DND-41 (cell line): ENCODE measurements around the gene HERC3.
A peak's percentile ranks its signal among the peaks of the same experiment; 100 is the strongest.

Experiments
- ATAC-seq: fragments of 200-7000 bp; cut with Tn5 transposase; 3 replicates; pipeline ENCODE4 v1.9.1; 2021; ENCODE audit warnings: low read depth; ENCODE audit not compliant: insufficient read depth
- DNase-seq: peaks from one replicate; pipeline ENCODE4 v3.0.0-alpha.2; 2020
- H2AFZ ChIP-seq: 2 replicates; pipeline ENCODE4 v1.6.0; 2012; ENCODE audit warnings: low read depth, low read length
- H3K27ac ChIP-seq: 2 replicates; pipeline ENCODE4 v1.5.1; 2012; ENCODE audit warnings: low read length, inconsistent platforms
- H3K27me3 ChIP-seq: fragments of 200-600 bp; sonication (generic); 2 replicates; pipeline ENCODE4 v1.6.0; 2012; ENCODE audit warnings: low read length, mild to moderate bottlenecking, inconsistent platforms; ENCODE audit not compliant: insufficient read depth, poor library complexity
- H3K36me3 ChIP-seq: 2 replicates; pipeline ENCODE4 v1.5.1; 2012; ENCODE audit warnings: low read length, inconsistent platforms; ENCODE audit not compliant: insufficient read depth
- H3K4me1 ChIP-seq: 2 replicates; pipeline ENCODE4 v1.5.1; 2012; ENCODE audit warnings: mild to moderate bottlenecking, low read length; ENCODE audit not compliant: insufficient read depth
- H3K4me2 ChIP-seq: 2 replicates; pipeline ENCODE4 v1.6.0; 2012; ENCODE audit warnings: mild to moderate bottlenecking, moderate library complexity, low read length, inconsistent platforms; ENCODE audit not compliant: insufficient read depth
- H3K4me3 ChIP-seq, 2 experiments: fragments of 200-600 bp in 1 of 2; shearing (Covaris generic) in 1 of 2; 2 replicates each; pipeline ENCODE4 v1.5.1; 2012 to 2016; ENCODE audit warnings: inconsistent platforms in 2 of 2, low read length in 2 of 2, mild to moderate bottlenecking in 2 of 2, low read depth in 1 of 2, moderate library complexity in 1 of 2
- H3K79me2 ChIP-seq: 2 replicates; pipeline ENCODE4 v1.6.0; 2012; ENCODE audit warnings: low read length, inconsistent platforms; ENCODE audit not compliant: insufficient read depth
- H3K9ac ChIP-seq: 2 replicates; pipeline ENCODE4 v1.6.0; 2012; ENCODE audit warnings: low read depth, mild to moderate bottlenecking, inconsistent platforms, low read length, moderate library complexity
- H3K9me3 ChIP-seq: 2 replicates; pipeline ENCODE4 v1.5.1; 2012; ENCODE audit warnings: low read length, moderate library complexity, mild to moderate bottlenecking, inconsistent platforms; ENCODE audit not compliant: insufficient read depth, severe bottlenecking
- H4K20me1 ChIP-seq: 2 replicates; pipeline ENCODE4 v1.6.0; 2012; ENCODE audit warnings: low read length; ENCODE audit not compliant: insufficient read depth
- CTCF ChIP-seq: IDR thresholded peaks from 2 replicates; pipeline ENCODE4 v1.5.1; 2012; ENCODE audit warnings: borderline replicate concordance, low read length, moderate library complexity, mild to moderate bottlenecking; ENCODE audit not compliant: poor library complexity, severe bottlenecking; ENCODE audit errors: extremely low read depth
- EZH2 ChIP-seq: IDR thresholded peaks from 3 replicates; pipeline ENCODE4 v1.6.1; 2012; ENCODE audit warnings: borderline replicate concordance, low read depth, mild to moderate bottlenecking, moderate library complexity, low read length, inconsistent platforms; ENCODE audit not compliant: severe bottlenecking

Gene HERC3

GRCh38 chr4:88672987-88673386, 80.7 kb downstream of the HERC3 start:
- no peak overlapping the region for H3K4me3 ChIP-seq
- peak; percentile 70 for ATAC-seq
- no peaks in the 10 kb centered on the region for H3K4me1 ChIP-seq
- H3K4me2 ChIP-seq = no peak overlapping the region
- H3K27ac ChIP-seq = no peak overlapping the region
- H3K79me2 ChIP-seq = no peaks in the 10 kb centered on the region
- H3K36me3 ChIP-seq = peaks cover 39% of the 10 kb centered on the region
- H3K27me3 ChIP-seq = no peaks in the 10 kb centered on the region
- TF ChIP-seq EZH2 (no peak), CTCF (peak; percentile 69)
- H4K20me1 ChIP-seq = no peaks in the 10 kb centered on the region
- H3K9me3 ChIP-seq = no peaks in the 10 kb centered on the region
- DNase-seq = peak; percentile 23
- H3K9ac ChIP-seq = no peak overlapping the region
- no peak overlapping the region for H2AFZ ChIP-seq

- no peak for DNase-seq
- no peaks in the 10 kb centered on the region for H3K79me2 ChIP-seq
- H4K20me1 ChIP-seq = no peaks in the 10 kb centered on the region
- TF ChIP-seq CTCF = no peak
- no peak for TF ChIP-seq EZH2
- no peaks in the 10 kb centered on the region for H3K9me3 ChIP-seq
- no peak overlapping the region for H3K27ac ChIP-seq
- H3K27me3 ChIP-seq = no peaks in the 10 kb centered on the region
- no peak overlapping the region for H2AFZ ChIP-seq
- H3K4me1 ChIP-seq = no peaks in the 10 kb centered on the region
- H3K9ac ChIP-seq = no peak overlapping the region
- H3K4me3 ChIP-seq = no peak overlapping the region
- peaks cover 40% of the 10 kb centered on the region for H3K36me3 ChIP-seq
- ATAC-seq = no peak
- no peak overlapping the region for H3K4me2 ChIP-seq
Measured at GRCh38 chr4:88673886-88674285, 81.6 kb downstream of the HERC3 start.

- H3K27ac ChIP-seq = no peak overlapping the region
Measured at GRCh38 chr4:88674565-88674964, 82.3 kb downstream of the HERC3 start.

More at GRCh38 chr4:88674565-88674964, 82.3 kb downstream of the HERC3 start:
- H2AFZ ChIP-seq = no peak overlapping the region
- no peaks in the 10 kb centered on the region for H4K20me1 ChIP-seq
- TF ChIP-seq CTCF (no peak), EZH2 (no peak)
- H3K4me3 ChIP-seq = no peak overlapping the region
- ATAC-seq = no peak
- DNase-seq = no peak
- no peak overlapping the region for H3K4me2 ChIP-seq
- H3K9me3 ChIP-seq = no peaks in the 10 kb centered on the region
- no peaks in the 10 kb centered on the region for H3K4me1 ChIP-seq
- H3K27me3 ChIP-seq = no peaks in the 10 kb centered on the region
- no peak overlapping the region for H3K9ac ChIP-seq
- no peaks in the 10 kb centered on the region for H3K79me2 ChIP-seq
- H3K36me3 ChIP-seq = peaks cover 42% of the 10 kb centered on the region
